HG03060 (cell line): Measurements from ENCODE around the gene SERPINA10.

ENCODE experiments used
- ATAC-seq: cut with Tn5 transposase; IDR thresholded peaks from one replicate; pipeline ENCODE4 v1.9.1; 2021; ENCODE audit warnings: low read depth, moderate number of reproducible peaks; ENCODE audit not compliant: unreplicated experiment

SERPINA10 gene

DNA sequence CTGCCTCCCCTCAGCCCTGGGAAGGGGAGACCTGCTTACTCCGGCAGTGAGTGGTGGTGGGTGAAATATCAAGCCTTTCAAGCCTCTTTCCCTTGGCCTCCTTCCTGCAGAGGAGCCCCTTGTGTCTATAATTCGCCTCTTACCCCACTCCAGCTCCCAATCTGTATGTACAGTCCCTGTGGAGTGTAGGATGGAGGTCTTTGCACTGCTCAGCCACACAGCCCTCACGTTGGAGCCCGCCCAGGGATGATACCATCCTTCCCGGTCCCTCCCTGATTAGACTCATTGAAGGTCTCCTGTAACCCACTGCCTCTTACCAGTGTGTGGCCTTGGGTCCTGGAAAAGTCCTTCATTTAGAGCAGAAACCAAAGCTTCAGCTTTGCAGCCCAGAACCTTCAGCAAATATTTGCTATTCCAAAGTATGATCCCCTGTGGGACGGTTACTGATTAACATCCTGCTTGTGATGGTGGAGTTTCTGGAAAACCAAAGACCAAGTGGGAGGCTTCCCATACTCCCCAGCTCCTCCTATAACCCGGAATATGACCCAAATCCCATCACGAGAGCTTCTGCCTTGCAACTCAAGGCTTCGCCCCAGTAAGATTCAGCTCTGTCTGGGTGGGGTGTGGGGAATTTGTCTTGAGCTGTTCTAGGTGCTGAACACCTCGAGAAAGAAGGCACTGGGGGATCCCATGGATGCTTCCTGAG, at the start of gene SERPINA10:
Gene SERPINA10 (minus strand): TSS at position 397 of the 706 bp plus-strand sequence. CDS start 2,675 bp downstream, outside the sequence.
- ATAC-seq: no peak

GRCh38 chr14:94342334-94342934, 49.4 kb upstream of the SERPINA10 start:
- no peak for ATAC-seq

DNA sequence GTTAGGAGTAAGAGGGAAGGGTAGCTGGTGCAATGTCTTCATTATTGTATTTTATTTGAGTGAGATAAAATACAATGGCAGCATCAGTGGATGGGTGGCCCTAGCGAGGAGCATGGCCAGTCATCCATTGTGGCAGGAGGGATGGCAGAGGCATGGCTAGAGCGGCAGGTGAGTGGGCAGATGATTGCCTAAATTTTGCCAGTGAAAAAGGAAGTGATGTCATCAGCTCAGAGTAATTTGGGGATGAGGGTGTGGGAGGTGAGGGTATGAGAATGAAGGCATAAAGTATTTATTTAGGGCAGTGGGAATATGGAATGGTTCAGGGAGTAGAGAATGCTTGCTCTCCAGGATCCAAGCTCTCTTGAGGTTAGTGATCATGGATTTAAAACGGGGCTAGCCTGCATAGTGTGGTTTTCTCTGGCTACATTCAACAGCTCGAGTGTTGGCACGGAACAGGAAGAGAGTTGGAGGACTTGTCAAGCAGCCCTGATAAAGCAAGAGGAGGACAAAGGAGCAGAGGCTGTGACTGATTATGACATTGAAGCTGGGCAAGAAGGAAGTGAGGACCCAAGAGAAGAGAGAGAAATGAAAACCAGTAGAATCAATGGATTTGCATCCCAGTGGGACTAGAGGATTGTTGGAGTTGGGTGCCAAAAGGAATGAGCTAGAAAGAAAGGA, 48.7 kb upstream of the SERPINA10 start:
- ATAC-seq: no peak

DNA sequence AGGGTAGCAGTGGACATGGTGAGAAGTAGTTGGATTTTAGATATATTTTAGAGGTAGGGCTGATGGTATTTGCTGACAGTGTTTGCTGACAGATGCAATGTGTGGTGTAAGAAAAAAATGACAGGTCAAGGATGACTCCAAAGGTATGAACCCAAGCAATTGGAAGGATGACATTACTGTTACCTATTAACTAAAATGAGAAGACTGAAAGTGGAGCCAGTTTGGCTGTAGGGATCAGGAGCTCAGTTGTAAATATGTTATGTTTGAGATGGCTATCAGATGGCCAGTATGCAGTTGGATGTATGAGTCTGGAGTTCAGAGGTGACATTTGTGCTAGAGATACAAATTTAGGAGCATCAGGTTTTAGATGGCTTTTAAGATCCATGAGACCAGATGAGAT, 47.5 kb upstream of the SERPINA10 start:
- no peak for ATAC-seq

GRCh38 chr14:94338023-94338422, 45.0 kb upstream of the SERPINA10 start:
- no peak for ATAC-seq

- ATAC-seq: no peak
These were observed 44.2 kb upstream of the SERPINA10 start for GRCh38 chr14:94337274-94337673.

- ATAC-seq: no peak
These were observed 41.8 kb upstream of the SERPINA10 start for GRCh38 chr14:94334872-94335271.

- ATAC-seq: no peak
These were observed 39.5 kb upstream of the SERPINA10 start for GRCh38 chr14:94332587-94332986.

DNA sequence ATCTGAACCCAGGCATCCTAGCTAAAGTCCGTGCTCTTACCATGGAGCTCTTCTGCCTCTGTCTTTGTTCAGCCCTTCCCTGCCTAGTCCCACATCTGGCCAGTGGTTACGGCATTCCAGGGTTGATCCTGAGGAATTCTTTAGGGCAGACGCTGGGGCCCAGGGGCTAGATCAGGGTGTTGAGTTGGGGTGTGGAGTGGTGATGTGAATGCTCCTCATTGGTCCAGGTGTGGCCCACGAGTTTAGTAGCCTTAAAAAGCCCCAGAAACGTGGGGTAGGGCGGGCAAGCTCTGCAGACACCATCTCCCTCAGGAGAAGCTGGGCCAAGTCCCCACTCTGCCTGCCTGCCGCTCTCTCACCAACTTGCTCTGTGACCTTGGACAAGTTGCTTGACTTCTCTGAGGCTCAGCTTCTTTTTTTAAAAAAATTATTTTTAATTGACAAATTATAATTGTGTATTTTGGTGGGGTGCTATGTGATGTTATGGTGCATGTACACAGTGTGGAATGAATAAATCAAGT, 39.1 kb upstream of the SERPINA10 start:
- no peak for ATAC-seq

DNA sequence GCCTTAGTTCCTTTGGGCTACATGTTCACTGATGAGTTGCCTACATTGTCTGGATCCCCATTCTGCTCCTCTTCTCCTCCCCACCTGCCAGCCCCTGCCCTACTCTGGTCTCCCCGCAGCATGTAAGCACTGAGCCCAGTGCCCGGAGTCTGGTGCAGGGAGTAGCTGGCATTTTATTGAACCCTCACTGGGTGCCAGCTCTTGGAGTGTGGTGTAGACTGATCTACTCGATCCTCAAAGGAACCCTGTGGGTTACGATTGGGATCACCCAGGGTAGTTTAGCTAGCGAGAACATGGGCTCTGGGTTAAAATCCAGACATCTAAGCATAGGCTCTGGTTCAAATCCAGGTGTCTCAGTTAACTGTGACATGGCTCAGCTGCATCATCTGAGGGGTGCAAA, 38.4 kb upstream of the SERPINA10 start:
- no peak for ATAC-seq

GRCh38 chr14:94330857-94331256, 37.8 kb upstream of the SERPINA10 start:
- no peak for ATAC-seq

- ATAC-seq: no peak
These were observed 37.4 kb upstream of the SERPINA10 start for GRCh38 chr14:94330432-94330831.

DNA sequence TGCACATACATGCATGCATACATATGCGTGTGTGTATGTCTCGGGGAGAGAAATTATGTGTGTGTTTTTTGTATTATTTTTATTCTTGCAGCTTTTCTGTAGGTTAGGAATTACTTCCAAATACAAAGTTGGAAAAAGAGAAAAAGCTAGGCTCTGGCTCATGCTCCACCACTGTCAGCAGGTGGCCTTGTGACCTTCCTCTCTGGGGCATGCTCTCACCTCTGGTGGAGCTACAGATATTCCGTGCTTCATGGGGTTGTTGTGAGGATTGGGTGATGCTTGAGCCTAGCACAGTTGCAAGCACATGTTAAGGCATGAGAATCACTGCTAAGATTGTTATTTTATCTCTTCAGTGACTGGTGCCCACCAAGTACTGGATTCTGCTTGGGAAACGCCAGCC, 36.8 kb upstream of the SERPINA10 start:
- no peak for ATAC-seq

GRCh38 chr14:94328196-94328595, 35.1 kb upstream of the SERPINA10 start:
- ATAC-seq: no peak

DNA sequence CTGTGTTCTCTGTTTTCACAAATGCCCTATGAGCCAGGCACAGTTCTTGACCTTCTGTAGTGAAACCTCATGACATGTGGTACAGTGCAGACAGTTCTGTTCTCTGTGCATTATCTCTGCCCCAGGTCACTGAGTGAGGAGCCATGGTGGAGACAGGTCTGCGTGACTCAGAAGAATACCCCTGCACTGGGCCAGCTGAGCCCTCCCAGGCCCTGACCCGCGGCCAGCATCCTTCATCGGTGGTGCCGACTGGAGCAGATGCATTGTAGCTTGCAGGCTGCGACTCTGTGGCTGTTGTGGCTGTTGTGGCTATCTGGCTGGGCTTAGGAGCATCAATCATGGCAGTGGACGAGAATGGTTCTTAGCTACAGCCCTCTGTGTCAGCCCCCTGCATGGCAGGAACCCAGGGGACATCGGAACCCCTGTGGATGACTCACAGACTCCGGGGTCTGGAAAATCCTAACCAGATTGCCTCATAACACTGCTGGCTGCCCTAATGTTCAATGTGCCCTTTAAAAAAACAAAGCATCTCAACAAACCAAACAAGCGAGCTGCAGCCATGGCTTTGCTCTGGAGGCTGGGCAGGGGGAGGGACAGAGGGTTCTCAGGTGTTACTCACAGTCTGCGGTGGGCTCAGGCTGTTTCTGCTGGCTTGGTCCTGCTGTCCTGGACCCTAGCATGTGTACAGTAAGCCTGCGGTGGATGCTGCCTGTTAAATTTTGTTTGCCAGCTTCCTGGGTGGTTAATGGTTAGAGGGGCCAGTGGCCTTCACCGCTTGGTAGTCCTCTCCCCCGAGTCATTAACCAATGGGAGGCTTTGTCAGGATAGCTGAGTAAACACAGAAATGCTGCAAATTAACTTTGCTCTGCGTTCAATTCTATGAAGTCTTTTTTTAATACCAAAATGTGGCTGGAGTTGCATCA, 29.8 kb upstream of the SERPINA10 start, which contains the start of gene SERPINA6:
Gene SERPINA6 (minus strand): TSS at position 689 of the 923 bp plus-strand sequence. CDS start 8,688 bp downstream, outside the sequence.
- no peak for ATAC-seq

GRCh38 chr14:94321421-94322271, 28.6 kb upstream of the SERPINA10 start:
- no peak for ATAC-seq

DNA sequence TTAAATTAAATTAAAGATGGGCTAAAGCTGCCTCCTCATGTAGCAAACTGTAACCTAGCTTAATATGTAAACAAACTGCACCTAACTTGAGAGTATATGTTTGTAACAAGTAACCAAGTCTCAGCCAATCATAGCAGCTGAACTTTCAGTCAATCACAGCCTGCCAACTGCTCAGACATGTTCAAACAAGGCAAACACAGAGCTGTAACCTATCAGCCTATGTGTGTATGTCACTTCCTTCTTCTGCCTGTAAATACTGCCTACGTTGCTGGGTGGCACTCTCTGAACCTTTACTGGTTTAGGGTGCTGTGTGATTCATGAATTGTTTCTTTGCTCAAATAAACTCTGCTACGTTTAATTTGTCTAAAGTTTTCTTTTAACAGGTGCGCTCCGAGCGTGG, 27.2 kb upstream of the SERPINA10 start:
- no peak for ATAC-seq

DNA sequence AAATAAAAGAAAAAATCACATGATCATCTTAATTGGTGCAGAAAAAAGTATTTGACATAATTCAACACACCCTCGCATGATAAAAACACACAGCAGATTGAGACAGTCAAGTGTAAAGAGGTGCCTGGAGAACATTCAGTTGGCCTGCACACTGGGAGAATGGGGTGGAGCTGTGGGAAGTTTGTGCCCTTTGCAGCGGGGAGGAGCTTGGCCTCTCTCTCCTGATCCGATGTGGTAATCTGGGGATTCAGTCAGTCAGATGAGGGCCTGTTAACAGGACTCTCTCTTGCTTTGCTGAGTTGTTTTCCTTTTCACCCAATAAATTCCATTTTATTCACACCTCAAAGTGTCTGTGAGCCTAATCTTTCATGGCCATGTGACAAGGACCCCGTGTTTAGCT, 24.2 kb upstream of the SERPINA10 start:
- ATAC-seq: no peak

DNA sequence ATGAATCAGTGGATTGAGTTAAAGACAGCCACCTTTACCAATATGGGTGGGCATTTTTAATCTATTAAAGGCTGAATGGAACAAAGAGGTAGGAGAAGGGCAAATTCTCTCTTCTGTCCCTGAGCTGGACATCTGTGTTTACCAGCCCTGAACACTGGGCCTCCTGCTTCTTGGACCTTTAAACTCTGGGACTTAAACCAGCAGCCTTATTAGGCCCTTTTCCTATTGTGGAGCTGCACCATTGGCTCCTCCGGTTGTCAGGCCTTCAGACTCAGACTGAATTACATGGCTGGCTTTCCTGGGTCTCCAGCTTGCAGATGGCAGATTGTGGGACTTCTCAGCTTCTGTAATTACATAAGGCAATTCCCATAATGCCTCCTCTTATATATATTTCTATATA, 23.6 kb upstream of the SERPINA10 start:
- ATAC-seq: no peak
